ENCODE data around the gene CAND2.

Gene CAND2

GRCh38 chr3:12822725-12823373, 26.4 kb downstream of the CAND2 start:
- TF ChIP-seq, protein P1, sequence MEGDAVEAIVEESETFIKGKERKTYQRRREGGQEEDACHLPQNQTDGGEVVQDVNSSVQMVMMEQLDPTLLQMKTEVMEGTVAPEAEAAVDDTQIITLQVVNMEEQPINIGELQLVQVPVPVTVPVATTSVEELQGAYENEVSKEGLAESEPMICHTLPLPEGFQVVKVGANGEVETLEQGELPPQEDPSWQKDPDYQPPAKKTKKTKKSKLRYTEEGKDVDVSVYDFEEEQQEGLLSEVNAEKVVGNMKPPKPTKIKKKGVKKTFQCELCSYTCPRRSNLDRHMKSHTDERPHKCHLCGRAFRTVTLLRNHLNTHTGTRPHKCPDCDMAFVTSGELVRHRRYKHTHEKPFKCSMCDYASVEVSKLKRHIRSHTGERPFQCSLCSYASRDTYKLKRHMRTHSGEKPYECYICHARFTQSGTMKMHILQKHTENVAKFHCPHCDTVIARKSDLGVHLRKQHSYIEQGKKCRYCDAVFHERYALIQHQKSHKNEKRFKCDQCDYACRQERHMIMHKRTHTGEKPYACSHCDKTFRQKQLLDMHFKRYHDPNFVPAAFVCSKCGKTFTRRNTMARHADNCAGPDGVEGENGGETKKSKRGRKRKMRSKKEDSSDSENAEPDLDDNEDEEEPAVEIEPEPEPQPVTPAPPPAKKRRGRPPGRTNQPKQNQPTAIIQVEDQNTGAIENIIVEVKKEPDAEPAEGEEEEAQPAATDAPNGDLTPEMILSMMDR (IDR thresholded peaks at IDR 0.05; ENCODE audit: low read depth, low read length) = peak; percentile 46
- DNase-seq (ENCODE audit: low read depth, low spot score) = peak; percentile 29
- in situ Hi-C loops (cut with HindIII; ENCODE audit: low sequenced_read_pairs) = no loop called here
- no peak overlapping the region for H3K4me3 ChIP-seq (ENCODE audit: low read depth, low read length)

DNA sequence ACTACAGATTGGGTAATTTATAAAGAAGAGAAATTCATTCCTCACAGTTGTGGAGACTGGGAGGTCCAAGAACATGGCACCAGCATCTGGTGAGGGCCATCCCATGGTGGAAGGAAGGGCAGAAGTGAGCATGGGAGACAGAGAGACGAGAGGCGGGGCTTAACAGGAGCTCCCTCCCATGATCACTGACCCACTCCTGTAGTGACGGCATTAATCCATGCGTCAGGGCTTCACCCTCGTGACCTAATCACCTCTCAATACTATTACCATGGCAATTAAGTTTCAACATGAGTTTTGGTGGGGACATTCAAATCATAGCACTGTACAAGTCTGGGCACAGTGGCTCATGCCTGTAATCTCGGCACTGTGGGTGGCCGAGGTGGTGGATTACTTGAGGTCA, 27.8 kb downstream of the CAND2 start:
- TF ChIP-seq, protein P1 (IDR thresholded peaks at IDR 0.05; ENCODE audit: low read depth, low read length) = no peak
- no peak overlapping the region for H3K4me3 ChIP-seq (ENCODE audit: low read depth, low read length)
- no peak for DNase-seq (ENCODE audit: low read depth, low spot score)
- in situ Hi-C loops (cut with HindIII; ENCODE audit: low sequenced_read_pairs) = no loop called here

- TF ChIP-seq, protein P1 (IDR thresholded peaks at IDR 0.05; ENCODE audit: low read depth, low read length) = no peak
- DNase-seq (ENCODE audit: low read depth, low spot score) = no peak
- no peak overlapping the region for H3K4me3 ChIP-seq (ENCODE audit: low read depth, low read length)
- in situ Hi-C loops (cut with HindIII; ENCODE audit: low sequenced_read_pairs) = no loop called here
Measured at GRCh38 chr3:12825156-12825555, 28.7 kb downstream of the CAND2 start.

- in situ Hi-C loops (cut with HindIII; ENCODE audit: low sequenced_read_pairs) = no loop called here
- no peak for DNase-seq (ENCODE audit: low read depth, low spot score)
- TF ChIP-seq, protein P1 (IDR thresholded peaks at IDR 0.05; ENCODE audit: low read depth, low read length) = no peak
- no peak overlapping the region for H3K4me3 ChIP-seq (ENCODE audit: low read depth, low read length)
Measured at GRCh38 chr3:12828751-12829150, 32.3 kb downstream of the CAND2 start.

DNA sequence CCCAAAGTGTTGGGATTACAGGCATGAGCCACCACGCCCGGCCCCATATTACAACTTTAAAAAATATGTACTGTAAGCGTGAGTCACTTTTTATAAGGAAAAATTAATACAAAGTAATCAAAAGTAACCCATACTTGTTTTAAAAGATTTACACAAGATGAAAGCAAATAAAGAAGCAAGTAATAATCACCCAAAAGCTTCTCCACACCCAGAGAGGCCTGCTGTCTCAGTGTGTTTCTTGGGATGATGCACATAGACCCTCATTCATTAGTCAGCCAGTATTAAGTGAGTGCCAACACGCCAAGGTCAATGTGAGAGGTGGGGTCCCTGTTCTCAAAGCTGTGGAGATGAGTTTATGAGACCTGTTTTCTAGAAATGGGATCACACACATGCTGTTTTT, 32.9 kb downstream of the CAND2 start:
- in situ Hi-C loops (cut with HindIII; ENCODE audit: low sequenced_read_pairs) = no loop called here
- DNase-seq (ENCODE audit: low read depth, low spot score) = no peak
- TF ChIP-seq, protein P1 (IDR thresholded peaks at IDR 0.05; ENCODE audit: low read depth, low read length) = no peak
- H3K4me3 ChIP-seq (ENCODE audit: low read depth, low read length) = no peak overlapping the region

DNA sequence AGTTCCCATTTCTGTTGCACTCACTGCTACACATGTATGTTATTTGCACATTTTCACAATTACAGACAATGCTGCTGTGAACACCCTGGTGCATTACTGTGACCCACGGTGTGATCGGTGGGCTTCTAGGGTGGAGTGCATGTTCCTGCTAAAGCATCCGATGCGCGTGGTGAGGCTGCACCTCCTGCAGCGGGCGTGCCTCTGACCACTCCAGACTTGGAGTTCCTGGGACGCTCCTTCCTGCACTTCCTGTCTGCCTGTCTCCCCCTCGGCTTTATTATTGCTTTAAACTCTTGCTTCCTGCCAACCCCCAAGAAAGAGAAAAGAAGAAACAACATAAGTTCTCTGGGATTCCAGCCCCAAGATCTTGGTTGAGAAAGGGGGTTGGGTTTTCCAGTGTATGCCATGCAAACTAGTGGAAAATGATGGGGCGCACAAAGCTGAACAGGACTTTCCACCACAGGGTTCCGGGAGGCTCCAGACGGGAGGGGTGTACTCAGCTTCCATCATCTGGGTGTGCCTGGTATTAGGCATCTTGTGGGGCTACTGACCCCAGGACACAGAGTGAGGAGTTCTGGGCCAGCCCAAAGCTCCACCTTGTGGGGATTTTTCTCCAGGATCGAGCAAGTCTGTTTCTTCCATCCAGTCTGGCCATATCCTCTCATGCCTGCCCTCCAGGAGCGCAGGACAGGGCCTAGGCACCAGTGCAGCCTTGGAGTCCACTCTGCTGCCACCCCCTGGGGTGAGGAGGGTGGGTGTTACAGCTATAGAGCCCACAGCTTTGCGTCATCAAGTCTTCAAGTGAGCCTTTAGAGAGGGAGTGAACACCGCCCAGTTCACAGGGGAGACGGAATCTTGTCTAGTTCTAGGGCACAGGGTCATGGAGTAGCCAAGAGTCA, 33.7 kb downstream of the CAND2 start:
- no peak for DNase-seq (ENCODE audit: low read depth, low spot score)
- in situ Hi-C loops (cut with HindIII; ENCODE audit: low sequenced_read_pairs) = no loop called here
- H3K4me3 ChIP-seq (ENCODE audit: low read depth, low read length) = no peak overlapping the region
- TF ChIP-seq, protein P1 (IDR thresholded peaks at IDR 0.05; ENCODE audit: low read depth, low read length) = peak; percentile 14
